Measurements from ENCODE around the gene LRRC8C. TPM values are rescaled to one million over a fixed set of nuclear protein-coding genes. Genes with fewer than 3 reads are reported as not detected.

LRRC8C gene
- total RNA-seq, 2 donors from 2014 or later = 2.5 to 5.5 TPM

GRCh38 chr1:89665941-89666340 is 33.0 kb downstream of the LRRC8C start:
- H3K4me1 ChIP-seq (ENCODE audit: control insufficient read depth, insufficient read depth, low read length) = no peaks in the 10 kb centered on the region
- no peaks in the 10 kb centered on the region for H3K36me3 ChIP-seq (ENCODE audit: control insufficient read depth, insufficient read depth, low read length)
- no peak for DNase-seq
- Mint-ChIP-seq H3K9me3 (peaks cover 18% of the 10 kb centered on the region), H3K27ac (no peak overlapping the region), H3K36me3 (ENCODE audit: low read depth) (no peaks in the 10 kb centered on the region), H3K4me3 (no peak overlapping the region), H3K27me3 (ENCODE audit: insufficient read depth) (no peaks in the 10 kb centered on the region), H3K4me1 (no peaks in the 10 kb centered on the region)
- no peak overlapping the region for H3K27ac ChIP-seq (ENCODE audit: low read depth, low read length)
- H3K9me3 ChIP-seq (ENCODE audit: control insufficient read depth, low read length) = no peaks in the 10 kb centered on the region
- no peaks in the 10 kb centered on the region for H3K27me3 ChIP-seq (ENCODE audit: control insufficient read depth, insufficient read depth, low read length, poor library complexity, severe bottlenecking)
- 94 to 96% methylated on average over 6 to 7 of the region's 8 CpGs for WGBS, 2 experiments (ENCODE audit: insufficient coverage in 1 of 2, insufficient read length in 1 of 2)
- TF ChIP-seq, protein P1, sequence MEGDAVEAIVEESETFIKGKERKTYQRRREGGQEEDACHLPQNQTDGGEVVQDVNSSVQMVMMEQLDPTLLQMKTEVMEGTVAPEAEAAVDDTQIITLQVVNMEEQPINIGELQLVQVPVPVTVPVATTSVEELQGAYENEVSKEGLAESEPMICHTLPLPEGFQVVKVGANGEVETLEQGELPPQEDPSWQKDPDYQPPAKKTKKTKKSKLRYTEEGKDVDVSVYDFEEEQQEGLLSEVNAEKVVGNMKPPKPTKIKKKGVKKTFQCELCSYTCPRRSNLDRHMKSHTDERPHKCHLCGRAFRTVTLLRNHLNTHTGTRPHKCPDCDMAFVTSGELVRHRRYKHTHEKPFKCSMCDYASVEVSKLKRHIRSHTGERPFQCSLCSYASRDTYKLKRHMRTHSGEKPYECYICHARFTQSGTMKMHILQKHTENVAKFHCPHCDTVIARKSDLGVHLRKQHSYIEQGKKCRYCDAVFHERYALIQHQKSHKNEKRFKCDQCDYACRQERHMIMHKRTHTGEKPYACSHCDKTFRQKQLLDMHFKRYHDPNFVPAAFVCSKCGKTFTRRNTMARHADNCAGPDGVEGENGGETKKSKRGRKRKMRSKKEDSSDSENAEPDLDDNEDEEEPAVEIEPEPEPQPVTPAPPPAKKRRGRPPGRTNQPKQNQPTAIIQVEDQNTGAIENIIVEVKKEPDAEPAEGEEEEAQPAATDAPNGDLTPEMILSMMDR (conservative IDR thresholded peaks at IDR 0.05) = no peak
- no peak overlapping the region for H3K9ac ChIP-seq (ENCODE audit: extremely low read depth, low read length, poor library complexity, severe bottlenecking)
- H3K4me3 ChIP-seq (ENCODE audit: low read length) = no peak overlapping the region

DNA sequence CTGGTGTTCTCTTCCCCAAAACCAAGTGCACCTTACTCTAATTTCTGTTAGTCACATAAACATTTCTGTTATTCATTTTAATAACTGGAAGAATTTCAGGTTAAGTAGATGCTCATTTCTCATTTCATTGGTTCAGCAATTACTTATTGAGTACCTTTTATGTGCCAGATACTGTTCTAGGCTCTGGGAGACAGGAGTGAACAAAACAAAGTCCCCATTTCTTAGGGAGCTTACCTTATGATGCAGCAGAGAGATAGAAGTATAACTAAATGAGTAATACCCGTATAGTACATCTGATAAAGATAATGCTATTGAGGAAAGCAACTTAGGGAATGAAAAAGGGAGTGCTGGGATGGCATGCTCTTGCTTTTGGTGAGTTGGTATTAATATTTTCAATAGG is 33.7 kb downstream of the LRRC8C start:
- Histone ChIP-seq H3K4me1 (ENCODE audit: control insufficient read depth, insufficient read depth, low read length) (no peaks in the 10 kb centered on the region), H3K27me3 (ENCODE audit: control insufficient read depth, insufficient read depth, low read length, poor library complexity, severe bottlenecking) (no peaks in the 10 kb centered on the region), H3K36me3 (ENCODE audit: control insufficient read depth, insufficient read depth, low read length) (no peaks in the 10 kb centered on the region), H3K9me3 (ENCODE audit: control insufficient read depth, low read length) (no peaks in the 10 kb centered on the region), H3K27ac (ENCODE audit: low read depth, low read length) (no peak overlapping the region), H3K4me3 (ENCODE audit: low read length) (no peak overlapping the region), H3K9ac (ENCODE audit: extremely low read depth, low read length, poor library complexity, severe bottlenecking) (no peak overlapping the region)
- no peak for DNase-seq
- TF ChIP-seq, protein P1 (conservative IDR thresholded peaks at IDR 0.05) = no peak
- Mint-ChIP-seq H3K4me3 (no peak overlapping the region), H3K4me1 (no peaks in the 10 kb centered on the region), H3K36me3 (ENCODE audit: low read depth) (no peaks in the 10 kb centered on the region), H3K27ac (no peak overlapping the region), H3K9me3 (peaks cover 18% of the 10 kb centered on the region), H3K27me3 (ENCODE audit: insufficient read depth) (no peaks in the 10 kb centered on the region)
- 38 to 53% methylated on average over 1 of the region's 1 CpG for WGBS, 2 experiments (ENCODE audit: insufficient coverage in 1 of 2, insufficient read length in 1 of 2)

- Histone ChIP-seq H3K27me3 (ENCODE audit: control insufficient read depth, insufficient read depth, low read length, poor library complexity, severe bottlenecking) (no peaks in the 10 kb centered on the region), H3K4me1 (ENCODE audit: control insufficient read depth, insufficient read depth, low read length) (no peaks in the 10 kb centered on the region), H3K9ac (ENCODE audit: extremely low read depth, low read length, poor library complexity, severe bottlenecking) (no peak overlapping the region), H3K4me3 (ENCODE audit: low read length) (no peak overlapping the region), H3K27ac (ENCODE audit: low read depth, low read length) (no peak overlapping the region), H3K36me3 (ENCODE audit: control insufficient read depth, insufficient read depth, low read length) (no peaks in the 10 kb centered on the region), H3K9me3 (ENCODE audit: control insufficient read depth, low read length) (no peaks in the 10 kb centered on the region)
- Mint-ChIP-seq H3K9me3 (peaks cover 18% of the 10 kb centered on the region), H3K27me3 (ENCODE audit: insufficient read depth) (no peaks in the 10 kb centered on the region), H3K4me3 (no peak overlapping the region), H3K27ac (no peak overlapping the region), H3K36me3 (ENCODE audit: low read depth) (no peaks in the 10 kb centered on the region), H3K4me1 (no peaks in the 10 kb centered on the region)
- no peak for DNase-seq
- TF ChIP-seq, protein P1 (conservative IDR thresholded peaks at IDR 0.05) = no peak
- 92% methylated on average over 1 of the region's 1 CpG; no CpG with 5 or more reads in 1 of the 2 experiments for WGBS, 2 experiments (ENCODE audit: insufficient coverage in 1 of 2, insufficient read length in 1 of 2)
Observed at GRCh38 chr1:89667691-89668090, 34.8 kb downstream of the LRRC8C start.
